ENCODE results near the gene COMMD7. TPM values are rescaled to one million over a fixed set of nuclear protein-coding genes. Genes with fewer than 3 reads are reported as not detected.

The COMMD7 gene
- total and polyA plus RNA-seq, 9 of the 15 experiments (the other 6 are each of a cell fraction or from before 2014, with no cell fraction given), result 11.9 to 69.1 (median 34.7) TPM

GRCh38 chr20:32702706-32703425, 40.4 kb downstream of the COMMD7 start:
- no peaks in the 10 kb centered on the region; a peak in 1 of 5 replicates for H3K4me1 ChIP-seq (replicated peaks in 1 of 2; ENCODE audit: control insufficient read depth in 2 of 2, insufficient read depth in 2 of 2, low read length in 2 of 2)
- no peaks in the 10 kb centered on the region for H3K27me3 ChIP-seq (ENCODE audit: control insufficient read depth in 2 of 2, insufficient read depth in 2 of 2, low read length in 2 of 2)
- POLR2A ChIA-PET, result interaction anchor here (0.5 kb wide), 1 partner anchor 83 kb away, joined by 3 read pairs; no protein-coding TSS in a partner anchor
- TSS peak; percentile 62 for BruUV-seq (replicated peaks)
- intact Hi-C loops (cut with micrococcal nuclease), result no loop called here
- H3K79me2 ChIP-seq (ENCODE audit: control insufficient read depth, insufficient read depth, low read length), result no peaks in the 10 kb centered on the region
- H3K9ac ChIP-seq (ENCODE audit: insufficient read depth in 1 of 2, low read depth in 2 of 2, low read length in 2 of 2), result no peak overlapping the region
- no peak overlapping the region for H3K4me3 ChIP-seq
- H3K36me3 ChIP-seq (ENCODE audit: control insufficient read depth, insufficient read depth, low read length), result peaks cover 27% of the 10 kb centered on the region; the same call in 2 of the 3 replicates
- peak; percentile 38; the same call in 2 of the 3 replicates for ATAC-seq
- no peak overlapping the region for H3K4me2 ChIP-seq (ENCODE audit: insufficient read depth, low read length)
- CTCF ChIA-PET (ENCODE audit: low intra/inter-chr PET ratio), result no interaction called here
- WGBS (ENCODE audit: insufficient coverage, low coverage, missing lambda C conversion rate), result 59% methylated on average over 9 of the region's 9 CpGs
- TF ChIP-seq CCAR2 (IDR thresholded peaks at IDR 0.05; ENCODE audit: low read depth, low read length) (no peak), EZH2 (IDR thresholded peaks at IDR 0.05; ENCODE audit: borderline replicate concordance, low read depth, low read length) (no peak), YY1 (IDR thresholded peaks at IDR 0.05; ENCODE audit: borderline replicate concordance in 1 of 3, control insufficient read depth in 1 of 3, extremely low read depth in 1 of 3, insufficient read depth in 3 of 3, insufficient read length in 1 of 3, insufficient replicate concordance in 2 of 3, low read depth in 1 of 3, low read length in 2 of 3) (peak in 1 of 3 experiments; percentile 3)
- peak in 1 of 4 experiments; percentile 7 for DNase-seq (ENCODE audit: extremely low read depth in 1 of 4, low spot score in 3 of 4)
- no peak overlapping the region for H3K27ac ChIP-seq (ENCODE audit: extremely low read depth, low read depth, low read length)
- no peak for FAIRE-seq
- in situ Hi-C loops (cut with MboI), result no loop called here
- H3K9me1 ChIP-seq (ENCODE audit: control insufficient read depth, insufficient read depth, low read length), result no peaks in the 10 kb centered on the region
- H3K9me3 ChIP-seq (replicated peaks; ENCODE audit: control insufficient read depth, insufficient read depth, low read depth, low read length), result no peaks in the 10 kb centered on the region
- no peak overlapping the region for H2AFZ ChIP-seq (ENCODE audit: low read depth, low read length)
- no peaks in the 10 kb centered on the region for H4K20me1 ChIP-seq (replicated peaks; ENCODE audit: control insufficient read depth, insufficient read depth, low read length)
